CD4-positive, alpha-beta T cell treated with Interleukin-2 at 100 ng/mL for 4 hours (primary cell): ENCODE results near the gene ASB13.

ENCODE experiments used
- DNase-seq: peaks from one replicate; pipeline ENCODE4 v3.0.0-alpha.2; 2020; ENCODE audit warnings: low spot score

ASB13 gene, protein sequence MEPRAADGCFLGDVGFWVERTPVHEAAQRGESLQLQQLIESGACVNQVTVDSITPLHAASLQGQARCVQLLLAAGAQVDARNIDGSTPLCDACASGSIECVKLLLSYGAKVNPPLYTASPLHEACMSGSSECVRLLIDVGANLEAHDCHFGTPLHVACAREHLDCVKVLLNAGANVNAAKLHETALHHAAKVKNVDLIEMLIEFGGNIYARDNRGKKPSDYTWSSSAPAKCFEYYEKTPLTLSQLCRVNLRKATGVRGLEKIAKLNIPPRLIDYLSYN

DNA sequence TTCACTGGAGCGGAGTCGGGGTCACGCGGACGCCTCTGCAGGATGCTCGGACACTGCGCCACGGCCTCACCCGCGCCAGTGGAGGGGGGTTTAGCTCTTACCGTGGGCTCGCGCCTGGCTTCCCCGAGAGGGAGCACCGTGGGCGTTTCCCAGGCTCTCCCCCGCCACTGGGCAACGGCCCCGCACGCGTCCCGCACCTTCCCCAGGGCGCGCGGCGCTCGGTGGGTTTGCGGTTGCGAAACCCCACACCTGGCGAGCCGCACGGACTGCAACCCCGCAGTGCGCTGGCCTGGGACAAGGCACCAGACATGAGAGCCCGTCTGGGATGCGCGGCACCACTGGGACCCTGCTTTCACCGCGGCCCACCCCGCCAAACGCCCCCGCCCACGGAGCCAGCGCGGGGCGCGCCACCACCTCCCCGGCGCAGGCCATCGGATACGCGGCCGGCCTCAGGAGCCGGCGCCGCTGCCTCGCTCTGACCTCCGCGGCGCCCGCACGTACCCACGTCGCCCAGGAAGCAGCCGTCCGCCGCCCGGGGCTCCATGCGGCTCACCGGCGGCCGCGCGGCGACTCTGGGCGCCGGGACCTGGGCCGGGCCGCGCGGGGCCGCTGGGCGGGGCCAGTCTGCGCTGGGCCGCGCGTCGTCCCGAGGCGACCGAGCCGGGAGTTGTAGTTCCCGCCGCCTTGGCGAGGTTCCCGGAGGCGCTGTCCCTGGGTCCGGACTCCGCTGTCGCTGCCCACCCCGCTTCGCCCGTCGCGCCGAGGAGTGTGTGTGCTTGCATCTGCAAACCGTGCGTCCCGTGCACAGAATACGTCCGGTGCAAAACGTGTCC, at the start of gene ASB13:
TSS of gene ASB13 (minus strand) at position 588 of the 833 bp plus-strand sequence. CDS start at position 544, 44 bp downstream.
- peak; percentile 19 for DNase-seq

DNA sequence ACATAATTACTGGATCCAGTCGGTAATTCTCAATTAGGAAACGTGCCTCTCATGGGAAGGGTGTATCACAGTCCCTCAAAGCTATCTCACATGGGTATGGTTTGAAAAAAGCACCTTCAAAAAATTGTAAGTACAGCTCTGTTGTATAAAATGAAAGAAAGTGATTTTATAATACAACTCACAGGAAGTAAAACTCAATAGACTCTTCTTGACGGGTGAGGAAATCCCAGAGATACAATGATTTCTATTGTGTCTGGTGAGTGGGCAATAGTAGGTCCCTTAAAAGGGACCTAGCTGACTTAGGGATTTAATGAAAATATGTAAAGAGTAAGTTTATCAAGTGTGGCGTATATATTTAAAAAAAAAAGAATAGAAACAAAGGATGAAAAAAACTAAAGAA, 45.2 kb upstream of the ASB13 start:
- DNase-seq: no peak

DNA sequence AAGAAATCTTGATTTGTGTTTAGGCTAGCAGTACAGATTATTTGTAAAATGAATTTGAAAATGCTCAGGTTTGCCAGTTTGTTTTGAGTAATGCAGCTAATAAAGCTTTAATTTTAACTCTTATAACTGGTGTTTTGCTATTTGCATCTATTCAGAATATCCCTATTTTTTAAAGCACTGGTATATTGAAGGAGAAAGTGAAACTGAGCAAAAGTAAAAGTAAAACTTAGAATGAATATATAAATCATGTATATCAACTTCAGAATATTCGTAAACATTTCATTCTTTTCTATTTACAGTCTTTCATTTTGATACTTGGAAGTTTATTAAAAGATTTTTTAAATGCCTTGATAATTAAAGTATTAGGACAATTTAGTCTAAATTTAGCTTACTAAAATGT, 44.5 kb upstream of the ASB13 start:
- no peak for DNase-seq

DNA sequence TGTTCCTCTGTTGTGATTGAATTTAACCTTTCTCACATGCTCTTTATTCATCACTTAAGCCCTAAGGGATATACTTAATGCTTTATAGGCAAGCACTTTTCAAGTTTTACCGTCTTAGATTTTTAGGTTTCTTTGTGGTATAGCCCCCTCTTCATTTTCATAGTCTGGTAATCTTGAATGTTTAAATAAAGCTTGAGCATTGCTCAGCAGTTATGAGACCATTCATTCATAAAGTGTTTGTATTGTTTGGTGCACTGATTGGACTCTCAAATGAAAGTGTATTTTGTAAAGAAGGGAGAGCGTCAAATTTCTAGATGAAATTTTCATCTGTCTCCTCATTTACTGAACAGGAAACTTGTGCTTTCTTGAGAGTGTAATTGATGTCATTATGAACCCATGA, 43.5 kb upstream of the ASB13 start:
- no peak for DNase-seq

DNA sequence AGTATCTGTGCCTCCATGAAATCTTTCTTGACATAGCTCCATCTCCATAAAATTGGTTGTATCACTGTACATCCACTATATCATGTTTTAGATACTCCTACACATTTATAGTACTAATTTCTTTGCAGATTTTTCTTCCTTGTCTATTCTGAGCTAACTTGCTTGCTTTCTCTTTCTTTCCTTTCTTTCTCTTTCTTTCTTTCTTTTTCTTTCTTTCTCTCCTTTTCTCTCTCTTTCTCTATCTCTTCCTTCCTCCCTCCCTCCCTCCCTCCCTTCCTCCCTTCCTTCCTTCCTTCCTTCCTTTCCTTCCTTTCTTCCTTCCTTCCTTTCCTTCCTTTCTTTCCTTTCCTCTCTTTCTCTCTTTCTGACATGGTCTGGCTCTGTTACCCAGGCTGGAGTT, 42.0 kb upstream of the ASB13 start:
- no peak for DNase-seq

DNA sequence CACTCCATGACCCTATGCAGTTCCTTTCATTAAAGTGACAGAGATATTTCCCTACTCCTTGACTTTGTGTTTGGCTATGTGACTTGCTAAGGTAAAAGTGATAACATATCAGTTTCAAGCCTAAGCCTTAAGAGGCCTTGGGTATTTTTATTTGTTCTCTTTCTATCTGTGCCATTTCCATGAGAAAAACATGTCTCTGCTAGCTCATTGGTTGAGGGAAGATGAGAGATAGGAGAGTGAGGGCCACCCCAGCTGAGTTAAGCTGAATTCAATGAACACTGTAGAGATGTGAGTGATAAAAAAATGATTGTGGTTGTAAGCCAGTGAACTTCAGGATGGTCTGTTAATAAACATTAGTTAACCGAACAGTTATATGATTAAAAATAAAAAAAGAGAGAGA, 31.7 kb upstream of the ASB13 start:
- DNase-seq: no peak

DNA sequence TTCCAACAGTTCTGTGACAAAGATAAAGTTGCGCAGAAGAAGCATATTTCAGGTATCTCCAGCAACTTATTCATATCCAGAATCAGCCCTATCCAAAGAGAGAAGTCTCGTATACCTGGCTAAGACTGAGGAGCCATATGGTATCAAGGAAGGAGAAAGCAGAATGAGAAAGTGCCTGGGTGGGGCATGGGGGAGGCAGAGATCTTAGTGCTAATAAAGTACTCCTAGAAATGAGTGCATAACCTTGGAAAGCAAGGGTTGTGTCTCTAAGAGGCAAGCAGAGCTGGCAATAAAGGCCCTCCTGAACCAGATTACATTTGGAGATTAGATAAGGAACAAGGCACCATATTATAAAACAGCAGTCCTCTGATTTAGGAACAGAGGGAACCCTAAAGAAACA, 30.9 kb upstream of the ASB13 start:
- no peak for DNase-seq

DNA sequence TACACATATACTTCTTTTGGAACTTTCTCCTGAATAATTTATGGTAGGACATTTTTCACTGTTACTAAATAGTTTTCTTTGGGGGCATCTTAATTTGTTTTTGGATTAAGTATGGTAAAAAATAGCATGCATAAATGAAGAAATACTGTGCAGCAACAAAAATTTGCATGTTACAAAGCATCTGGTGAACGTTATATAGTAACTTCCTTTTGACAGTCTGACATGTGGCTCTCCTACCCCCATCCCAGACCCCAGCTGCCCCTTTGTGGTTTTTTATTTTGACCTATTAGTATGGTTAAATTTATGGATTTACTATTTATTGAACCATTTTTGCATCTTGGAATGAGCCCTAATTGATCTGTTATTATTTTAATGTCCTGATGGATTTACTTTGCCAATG, 28.2 kb upstream of the ASB13 start:
- no peak for DNase-seq

DNA sequence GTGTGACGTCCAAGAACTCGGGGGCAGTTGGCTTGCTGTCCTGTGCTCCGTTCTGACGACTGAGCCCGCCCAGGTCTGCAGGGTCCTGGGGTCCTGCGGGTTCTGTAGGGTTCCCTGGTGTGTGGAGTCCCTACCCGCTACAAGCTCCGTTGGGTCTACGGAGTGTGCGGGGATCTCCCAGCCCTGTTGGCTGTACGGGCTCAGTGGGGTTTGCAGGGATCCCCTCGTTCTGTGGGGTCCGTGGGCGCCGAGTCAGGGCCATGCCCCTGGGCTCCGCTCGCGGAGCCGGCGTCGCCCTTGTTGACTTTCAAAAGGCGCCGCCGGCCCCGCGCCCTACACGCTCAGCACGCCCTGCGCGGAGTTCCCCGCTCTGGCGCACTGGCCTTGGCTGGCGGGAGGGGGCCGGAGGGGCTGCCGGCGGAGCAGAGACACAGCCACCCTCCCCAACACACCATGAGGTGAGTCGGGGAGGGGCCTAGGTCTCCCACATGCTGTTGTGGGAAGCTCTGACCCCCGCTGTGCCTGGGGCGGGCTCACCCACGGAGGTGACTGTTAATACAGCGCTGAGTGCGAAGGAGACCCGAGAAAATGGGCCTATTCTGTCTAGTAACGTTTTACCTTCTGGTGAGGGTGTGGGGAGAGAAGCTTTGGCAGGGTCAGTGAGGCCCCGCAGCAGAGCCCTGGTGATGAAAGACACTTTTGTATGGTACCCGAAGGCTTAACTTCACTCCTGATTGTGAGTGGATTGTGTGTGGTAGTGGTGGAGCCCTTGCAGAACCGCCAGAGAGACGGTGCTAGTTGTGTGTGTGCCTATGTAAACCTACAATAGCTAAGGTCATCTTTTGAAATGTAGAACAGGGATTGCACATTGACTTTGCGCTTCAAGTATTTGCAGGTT, 26.3 kb upstream of the ASB13 start:
- peak; percentile 56 for DNase-seq

DNA sequence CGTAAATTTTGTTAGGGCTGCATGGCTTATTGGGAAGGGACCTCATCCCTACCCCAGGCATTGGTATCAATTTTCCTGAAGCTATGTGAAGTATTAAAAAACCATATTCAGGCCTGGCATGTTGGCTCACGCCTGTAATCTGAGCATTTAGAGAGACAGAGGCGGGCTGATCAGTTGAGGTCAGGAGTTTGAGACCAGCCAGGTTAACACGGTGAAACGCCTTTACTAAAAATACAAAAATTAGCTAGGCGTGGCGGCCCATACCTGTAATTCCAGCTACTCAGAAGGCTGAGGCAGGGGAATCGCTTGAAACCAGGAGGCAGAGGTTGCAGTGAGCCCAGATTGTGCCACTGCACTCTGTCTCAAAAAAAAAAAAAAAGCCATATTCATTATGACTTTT, 25.4 kb upstream of the ASB13 start:
- no peak for DNase-seq

DNA sequence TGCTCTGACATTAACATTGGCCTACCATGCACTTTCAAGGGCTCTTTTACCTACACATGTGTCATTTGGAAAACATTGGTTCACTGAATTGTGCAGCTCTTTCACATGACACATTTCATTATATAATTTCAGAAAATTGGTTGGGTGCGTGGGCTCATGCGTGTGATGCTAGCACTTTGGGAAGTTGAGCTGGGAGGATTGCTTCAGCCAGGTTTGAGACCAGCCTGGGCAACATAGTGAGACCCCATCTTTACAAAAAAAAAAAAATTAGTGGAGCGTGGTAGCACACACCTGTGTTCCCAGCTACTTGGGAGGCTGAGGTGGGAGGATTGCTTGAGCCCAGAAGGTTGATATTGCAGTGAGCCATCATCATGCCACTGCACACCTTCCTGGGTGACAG, 22.2 kb upstream of the ASB13 start:
- no peak for DNase-seq

DNA sequence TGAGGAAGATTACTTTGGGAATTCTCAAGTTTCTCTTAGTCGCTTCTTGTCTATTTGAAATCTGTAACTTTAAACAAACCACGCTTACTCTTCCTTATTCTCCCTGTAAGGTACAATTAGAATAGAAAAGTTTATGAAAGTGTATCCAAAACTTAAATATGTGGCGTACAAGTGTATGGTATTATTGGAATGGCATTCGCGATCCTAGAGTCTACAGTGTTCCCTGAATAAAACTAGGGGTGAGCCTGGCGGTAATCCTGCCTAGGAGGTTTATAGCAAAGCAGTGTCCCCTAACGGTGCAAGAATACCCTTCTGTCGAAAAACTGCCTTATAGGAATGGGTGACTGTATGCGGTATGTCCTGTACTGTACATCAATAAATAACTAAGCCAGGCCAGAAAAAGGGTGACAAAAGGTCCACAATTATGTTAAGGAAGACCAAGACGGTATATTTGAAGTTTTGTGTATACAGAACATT, 19.4 kb upstream of the ASB13 start:
- no peak for DNase-seq

DNA sequence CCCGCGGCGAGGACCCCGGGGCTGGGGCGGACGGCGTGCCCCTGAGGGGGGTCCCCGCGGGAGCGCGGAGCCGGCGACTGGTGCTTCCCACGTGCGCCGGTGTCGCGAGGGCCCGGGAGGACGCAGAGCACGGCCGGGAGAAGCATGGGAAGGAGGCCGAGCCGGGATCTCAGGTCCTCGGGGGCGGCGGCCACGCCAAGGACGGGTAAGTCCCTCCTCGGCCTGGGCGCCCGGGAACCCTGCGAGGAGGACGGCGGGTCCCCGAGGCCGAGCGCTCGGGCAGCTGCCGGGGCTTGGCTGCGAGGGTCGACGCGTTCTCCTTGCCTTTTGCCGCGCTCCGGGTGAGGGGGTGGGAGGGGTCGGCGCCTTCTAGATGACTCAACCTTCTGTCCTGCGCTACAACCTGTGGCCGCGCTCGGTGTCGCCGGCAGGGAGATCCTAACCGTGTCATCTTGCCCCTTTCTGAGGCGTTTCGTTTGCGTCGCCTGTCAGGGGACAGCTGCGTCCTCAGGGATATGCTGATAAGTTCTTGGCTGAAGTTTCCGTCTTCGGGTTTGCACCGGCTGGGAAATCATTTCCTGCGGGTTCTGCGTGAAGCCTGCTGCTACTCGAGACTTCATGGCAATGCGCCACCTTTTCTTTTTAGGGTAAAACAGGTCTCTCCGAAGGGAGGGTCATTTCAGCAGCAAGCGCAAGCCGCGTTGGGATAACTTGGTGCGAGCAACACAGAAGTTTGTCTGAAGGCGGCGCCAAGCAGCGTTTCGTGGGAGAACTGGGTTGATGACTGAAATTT, 18.8 kb upstream of the ASB13 start:
- DNase-seq: peak; percentile 60

DNA sequence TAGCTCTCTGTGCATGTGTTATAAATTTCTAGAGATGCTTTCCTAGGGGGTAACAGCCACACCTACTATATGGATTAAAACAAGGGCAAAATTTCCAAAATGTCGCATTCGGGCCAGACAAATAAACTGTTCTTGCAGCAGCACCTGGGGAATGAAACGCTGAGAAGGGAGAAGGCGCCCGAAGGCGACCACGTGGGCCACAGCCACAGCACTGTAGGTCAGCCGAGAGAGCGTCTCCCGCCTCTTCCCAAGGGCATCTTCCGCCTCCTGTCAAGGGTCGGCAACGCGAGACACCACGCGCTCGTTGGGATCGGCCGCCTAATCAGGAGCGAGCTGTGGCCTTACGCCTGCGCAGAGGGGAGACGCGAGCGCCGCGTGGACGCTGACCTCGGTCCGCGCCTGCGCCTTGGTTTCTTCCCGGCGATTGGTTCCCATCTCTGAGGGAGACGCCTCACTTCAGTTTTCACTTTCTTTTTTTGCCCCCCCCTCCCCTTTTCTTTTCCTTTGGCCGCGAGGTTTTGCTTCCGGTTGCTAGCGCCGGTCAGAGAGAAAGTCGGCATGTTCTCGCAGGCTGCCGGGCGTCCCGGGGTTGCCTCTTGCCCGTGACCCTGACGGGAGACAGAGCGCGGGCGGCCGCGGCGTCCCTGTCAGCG, 18.0 kb upstream of the ASB13 start, which contains the start of gene TASOR2:
TSS of gene TASOR2 (plus strand) at position 521 of the 653 bp plus-strand sequence. CDS start 35,805 bp downstream, outside the sequence.
- DNase-seq: peak; percentile 98

DNA sequence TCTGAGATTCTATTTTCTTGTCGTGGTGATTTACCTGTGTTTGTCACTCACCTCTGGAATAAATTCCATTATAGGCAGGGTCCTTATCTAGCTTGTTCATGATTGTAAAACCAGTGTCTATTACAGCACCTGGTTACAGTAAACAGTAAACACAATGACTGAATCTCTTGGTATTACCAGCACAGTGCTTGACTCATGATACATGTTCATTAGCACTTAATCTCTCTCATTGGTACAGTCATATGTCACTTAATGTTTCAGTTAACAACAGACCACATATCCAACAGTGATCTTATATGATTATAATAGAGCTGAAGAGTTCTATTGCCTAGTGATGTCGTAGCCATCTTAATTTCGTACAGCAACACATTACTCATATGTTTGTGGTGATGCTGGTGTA, 16.7 kb upstream of the ASB13 start:
- no peak for DNase-seq

DNA sequence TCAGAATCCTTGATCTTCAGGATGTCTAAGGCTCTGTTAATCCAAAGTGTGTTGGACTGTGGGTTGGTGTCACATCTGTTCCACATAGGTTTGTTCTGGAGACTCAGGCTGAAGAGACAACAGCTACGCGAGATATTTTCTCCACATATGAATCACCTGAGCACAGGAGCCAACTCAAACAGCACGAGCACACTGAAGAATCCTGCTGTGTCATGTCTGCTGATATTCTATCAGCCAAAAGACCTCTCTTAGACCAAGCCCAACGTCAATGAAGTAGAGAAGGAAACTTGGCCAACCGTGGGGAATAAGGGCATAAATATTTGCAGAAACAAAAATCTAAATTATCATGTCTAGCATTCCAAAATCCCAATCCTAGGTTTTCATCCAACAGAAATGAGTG, 15.5 kb upstream of the ASB13 start:
- no peak for DNase-seq

DNA sequence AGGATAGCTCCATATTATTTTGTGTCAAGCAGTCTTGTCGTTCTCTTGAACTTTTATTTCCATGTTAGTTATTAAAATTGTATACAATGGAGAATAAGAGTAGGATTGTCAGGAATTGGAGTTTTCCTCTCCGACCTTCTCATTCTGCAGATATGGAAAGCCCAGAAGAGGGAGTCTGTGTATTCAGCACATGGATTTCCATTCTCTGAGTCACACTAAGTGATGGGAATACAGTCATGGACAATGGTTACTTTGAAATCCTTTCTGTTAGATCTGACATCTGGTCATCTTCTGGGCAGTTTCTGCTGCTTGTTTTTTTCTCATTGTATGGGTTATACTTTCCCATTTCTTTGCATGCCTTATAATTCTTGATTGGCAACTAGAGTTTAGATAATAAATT, 13.2 kb upstream of the ASB13 start:
- DNase-seq: no peak

DNA sequence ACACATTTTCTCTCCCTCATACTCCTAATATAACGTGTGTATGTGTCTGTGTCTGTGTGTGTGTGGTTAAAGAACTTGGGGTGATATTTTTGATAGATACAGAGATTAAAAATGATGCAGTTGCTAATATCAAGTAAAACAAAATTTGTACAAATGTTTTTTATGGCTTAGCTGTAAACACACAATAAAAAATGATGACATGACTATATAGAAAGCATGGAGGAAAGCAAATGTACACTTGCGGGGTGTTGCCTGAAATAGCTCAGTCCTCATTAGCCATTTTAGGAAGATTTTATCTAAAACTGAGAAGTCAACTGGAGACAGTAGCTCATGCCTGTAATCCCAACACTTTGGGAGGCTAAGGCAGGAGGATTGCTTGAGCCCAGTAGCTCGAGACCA, 12.6 kb upstream of the ASB13 start:
- no peak for DNase-seq

DNA sequence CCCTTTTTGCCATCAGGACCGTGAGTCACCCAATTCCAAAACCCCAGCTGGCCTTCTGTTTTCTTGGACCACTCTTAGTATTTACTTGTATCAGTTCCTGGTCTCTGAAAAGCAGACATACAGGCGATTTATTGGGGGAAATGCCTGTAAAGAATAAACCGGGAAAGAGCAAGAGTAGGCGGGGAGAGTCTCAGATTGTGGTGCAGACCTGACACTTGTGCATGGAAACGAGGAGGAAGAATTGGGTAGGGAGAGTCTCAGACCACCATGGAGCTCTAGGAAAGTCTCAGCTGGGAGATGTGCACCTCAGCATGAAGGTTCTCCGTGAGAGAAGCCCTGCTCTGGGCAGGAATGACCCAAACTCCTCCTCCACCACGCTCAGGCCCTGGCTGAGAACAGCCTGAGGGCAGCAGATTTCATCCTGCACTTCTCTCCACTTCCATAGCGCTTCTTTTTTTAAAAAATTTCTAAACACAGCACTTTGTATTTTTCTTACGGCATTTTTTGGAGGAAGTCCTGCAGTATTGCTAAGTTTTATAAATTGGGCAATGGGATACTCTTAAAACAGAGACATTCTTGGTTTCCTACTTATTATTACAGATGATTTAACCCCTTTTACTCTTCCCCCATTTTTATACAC, 12.1 kb upstream of the ASB13 start:
- no peak for DNase-seq

DNA sequence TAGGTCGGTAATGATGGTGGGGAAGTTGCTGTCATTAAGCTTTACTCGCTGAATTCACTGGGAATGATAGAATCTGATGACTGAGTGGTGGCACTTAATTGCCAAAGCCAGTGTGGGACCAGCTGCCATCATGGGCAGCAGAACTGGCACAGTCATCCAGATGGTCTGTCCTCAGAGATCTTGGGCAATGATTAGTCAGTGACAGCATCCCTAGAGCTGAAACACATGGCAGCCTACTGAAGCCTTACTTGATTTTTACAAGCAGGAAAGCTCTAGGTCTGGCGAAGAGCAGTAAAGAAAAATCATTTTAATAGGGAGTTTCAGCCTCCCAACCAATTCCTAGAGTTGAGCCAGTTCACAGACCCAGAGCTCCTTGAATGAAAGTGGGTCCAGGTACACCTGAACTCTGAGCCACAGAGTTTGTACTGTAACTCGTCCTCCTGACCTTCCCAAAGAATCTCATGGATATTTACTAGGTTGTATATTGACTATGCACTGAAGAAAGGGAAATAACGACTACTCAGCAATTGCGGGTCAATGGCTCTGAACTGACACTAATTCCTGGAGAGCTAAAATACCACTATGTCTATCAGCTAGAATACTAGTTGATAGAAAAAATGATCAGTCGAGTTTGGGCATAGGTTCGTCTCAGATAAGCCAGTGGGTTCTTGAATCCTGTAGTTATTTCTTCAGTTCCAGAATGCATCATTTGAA, 4.4 kb upstream of the ASB13 start:
- no peak for DNase-seq
